NCI-H1048 (cell line): ENCODE results near the gene MGRN1.

ENCODE experiments used
- DNase-seq: peaks from one replicate; lab custom pipeline; 2025; lab: John Stamatoyannopoulos, UW

MGRN1 gene

GRCh38 chr16:4624015-4624826 lies at the start of gene MGRN1:
Gene MGRN1, plus strand, starts transcription at chr16:4624826. Its CDS starts 135 bp downstream, at chr16:4624961.
- peak; percentile 64 for DNase-seq

- no peak for DNase-seq
Observed at GRCh38 chr16:4574919-4575705, 49.5 kb upstream of the MGRN1 start.

- no peak for DNase-seq
Observed at GRCh38 chr16:4576008-4576407, 48.6 kb upstream of the MGRN1 start.

- DNase-seq = no peak
Observed at GRCh38 chr16:4578961-4579530, 45.6 kb upstream of the MGRN1 start.

GRCh38 chr16:4580250-4580649 lies 44.4 kb upstream of the MGRN1 start:
- no peak for DNase-seq

- no peak for DNase-seq
Observed at GRCh38 chr16:4583906-4584305, 40.7 kb upstream of the MGRN1 start.

GRCh38 chr16:4586291-4586690 lies 38.3 kb upstream of the MGRN1 start:
- no peak for DNase-seq

- DNase-seq = no peak
Observed at GRCh38 chr16:4588386-4588785, 36.2 kb upstream of the MGRN1 start.

- DNase-seq = no peak
Observed at GRCh38 chr16:4588961-4589360, 35.7 kb upstream of the MGRN1 start.

GRCh38 chr16:4591191-4591590 lies 33.4 kb upstream of the MGRN1 start:
- no peak for DNase-seq

- no peak for DNase-seq
Observed at GRCh38 chr16:4591706-4592470, 32.7 kb upstream of the MGRN1 start.

- DNase-seq = no peak
Observed at GRCh38 chr16:4593086-4593485, 31.5 kb upstream of the MGRN1 start.

GRCh38 chr16:4594433-4595410 lies 29.9 kb upstream of the MGRN1 start:
- DNase-seq = no peak

- no peak for DNase-seq
Observed at GRCh38 chr16:4597174-4597573, 27.5 kb upstream of the MGRN1 start.

GRCh38 chr16:4599037-4599436 lies 25.6 kb upstream of the MGRN1 start:
- DNase-seq = no peak

GRCh38 chr16:4599545-4599944 lies 25.1 kb upstream of the MGRN1 start:
- no peak for DNase-seq

GRCh38 chr16:4601036-4601863 lies 23.4 kb upstream of the MGRN1 start:
- no peak for DNase-seq

GRCh38 chr16:4601864-4602186 lies 22.8 kb upstream of the MGRN1 start:
- DNase-seq = no peak

GRCh38 chr16:4602331-4602730 lies 22.3 kb upstream of the MGRN1 start:
- DNase-seq = no peak

GRCh38 chr16:4603624-4604170 lies 20.9 kb upstream of the MGRN1 start:
- DNase-seq = no peak
